Neural crest cell (in vitro differentiated cells): ENCODE data around the gene PLEKHN1. TPM values are rescaled to one million over a fixed set of nuclear protein-coding genes. Genes with fewer than 3 reads are reported as not detected.
"Not testable (repeated sequence)": the region's sequence is repeated elsewhere in the genome, so short reads cannot be mapped to it uniquely, and the experiment has no call there.

Experiments
- DNase-seq: peaks from one replicate; pipeline ENCODE4 v3.0.0; 2021; ENCODE audit warnings: low read depth, mixed read lengths, low spot score
- H3K27ac Mint-ChIP-seq: one replicate; pipeline ENCODE4 v1.8.0; 2021; ENCODE audit warnings: mild to moderate bottlenecking, mixed read lengths; ENCODE audit not compliant: unreplicated experiment
- H3K27me3 Mint-ChIP-seq: 2 replicates; pipeline ENCODE4 v1.8.0; 2021; ENCODE audit warnings: low read depth, mild to moderate bottlenecking, mixed read lengths
- H3K36me3 Mint-ChIP-seq: 2 replicates; pipeline ENCODE4 v1.8.0; 2021; ENCODE audit warnings: low read depth, mild to moderate bottlenecking, mixed read lengths
- H3K4me1 Mint-ChIP-seq: 2 replicates; pipeline ENCODE4 v1.8.0; 2021; ENCODE audit warnings: mixed read lengths
- H3K4me3 Mint-ChIP-seq: one replicate; pipeline ENCODE4 v1.8.0; 2021; ENCODE audit warnings: mild to moderate bottlenecking, mixed read lengths
- H3K9me3 Mint-ChIP-seq: 2 replicates; pipeline ENCODE4 v1.8.0; 2021; ENCODE audit warnings: mixed read lengths
- total RNA-seq: library from RNA; stranded (reverse); gene quantifications from 2 replicates; pipeline ENCODE4 v1.2.1, GENCODE V29; 2021
- TF ChIP-seq, protein P1 (sequence below): fragments of 200-600 bp; sonication (generic); conservative IDR thresholded peaks from 2 replicates; pipeline ENCODE4 v1.5.0; 2021; ENCODE audit warnings: antibody characterized with exemption, mild to moderate bottlenecking

The PLEKHN1 gene
- total RNA-seq, 1 donor from 2014 or later, result not detected

GRCh38 chr1:985126-985525 lies 18.8 kb downstream of the PLEKHN1 start:
- Mint-ChIP-seq H3K4me3 (no peak overlapping the region), H3K36me3 (peaks cover 3% of the 10 kb centered on the region), H3K9me3 (no peaks in the 10 kb centered on the region), H3K27ac (no peak overlapping the region), H3K27me3 (peaks cover 58% of the 10 kb centered on the region), H3K4me1 (no peaks in the 10 kb centered on the region)
- DNase-seq, result no peak
- TF ChIP-seq, protein P1, sequence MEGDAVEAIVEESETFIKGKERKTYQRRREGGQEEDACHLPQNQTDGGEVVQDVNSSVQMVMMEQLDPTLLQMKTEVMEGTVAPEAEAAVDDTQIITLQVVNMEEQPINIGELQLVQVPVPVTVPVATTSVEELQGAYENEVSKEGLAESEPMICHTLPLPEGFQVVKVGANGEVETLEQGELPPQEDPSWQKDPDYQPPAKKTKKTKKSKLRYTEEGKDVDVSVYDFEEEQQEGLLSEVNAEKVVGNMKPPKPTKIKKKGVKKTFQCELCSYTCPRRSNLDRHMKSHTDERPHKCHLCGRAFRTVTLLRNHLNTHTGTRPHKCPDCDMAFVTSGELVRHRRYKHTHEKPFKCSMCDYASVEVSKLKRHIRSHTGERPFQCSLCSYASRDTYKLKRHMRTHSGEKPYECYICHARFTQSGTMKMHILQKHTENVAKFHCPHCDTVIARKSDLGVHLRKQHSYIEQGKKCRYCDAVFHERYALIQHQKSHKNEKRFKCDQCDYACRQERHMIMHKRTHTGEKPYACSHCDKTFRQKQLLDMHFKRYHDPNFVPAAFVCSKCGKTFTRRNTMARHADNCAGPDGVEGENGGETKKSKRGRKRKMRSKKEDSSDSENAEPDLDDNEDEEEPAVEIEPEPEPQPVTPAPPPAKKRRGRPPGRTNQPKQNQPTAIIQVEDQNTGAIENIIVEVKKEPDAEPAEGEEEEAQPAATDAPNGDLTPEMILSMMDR, result no peak

- peaks cover 69% of the 10 kb centered on the region for H3K27me3 Mint-ChIP-seq
- not testable (repeated sequence) for H3K4me3 Mint-ChIP-seq, DNase-seq, H3K36me3 Mint-ChIP-seq, H3K27ac Mint-ChIP-seq, H3K4me1 Mint-ChIP-seq, H3K9me3 Mint-ChIP-seq
Observed at GRCh38 chr1:988061-988460, 21.8 kb downstream of the PLEKHN1 start.

DNA sequence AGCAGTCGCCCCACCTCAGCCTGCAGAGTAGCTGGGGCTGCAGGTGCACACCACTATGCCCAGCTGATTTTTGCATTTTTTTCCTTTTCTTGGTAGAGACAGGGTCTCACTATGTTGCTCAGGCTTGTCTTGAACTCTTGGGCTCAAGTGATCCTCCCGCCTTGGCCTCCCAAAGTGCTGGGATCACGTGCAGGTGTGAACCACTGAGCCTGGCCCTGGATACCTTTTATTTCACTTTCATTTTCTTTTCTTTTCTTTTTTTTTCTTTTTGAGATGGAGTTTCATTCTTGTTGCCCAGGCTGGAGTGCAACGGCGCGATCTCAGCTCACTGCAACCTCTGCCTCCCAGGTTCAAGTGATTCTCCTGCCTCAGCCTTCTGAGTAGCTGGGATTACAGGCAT lies 25.0 kb downstream of the PLEKHN1 start:
- H3K9me3 Mint-ChIP-seq, H3K27ac Mint-ChIP-seq, DNase-seq, H3K36me3 Mint-ChIP-seq, H3K4me1 Mint-ChIP-seq, H3K4me3 Mint-ChIP-seq: not testable (repeated sequence)
- peaks cover 60% of the 10 kb centered on the region for H3K27me3 Mint-ChIP-seq

- no peak overlapping the region for H3K4me3 Mint-ChIP-seq
- H3K9me3 Mint-ChIP-seq, result peaks cover 3% of the 10 kb centered on the region
- TF ChIP-seq, protein P1, result no peak
- H3K4me1 Mint-ChIP-seq, result peaks cover 8% of the 10 kb centered on the region
- no peak for DNase-seq
- peaks cover 58% of the 10 kb centered on the region for H3K27me3 Mint-ChIP-seq
- peaks cover 6% of the 10 kb centered on the region for H3K36me3 Mint-ChIP-seq
- H3K27ac Mint-ChIP-seq, result no peak overlapping the region
Observed at GRCh38 chr1:991895-992294, 25.6 kb downstream of the PLEKHN1 start.

- H3K9me3 Mint-ChIP-seq, result peaks cover 3% of the 10 kb centered on the region
- H3K27me3 Mint-ChIP-seq, result peaks cover 61% of the 10 kb centered on the region
- H3K4me1 Mint-ChIP-seq, result peaks cover 8% of the 10 kb centered on the region
- H3K27ac Mint-ChIP-seq, result no peak overlapping the region
- H3K36me3 Mint-ChIP-seq, result peaks cover 6% of the 10 kb centered on the region
- no peak for DNase-seq
- TF ChIP-seq, protein P1, result no peak
- no peak overlapping the region for H3K4me3 Mint-ChIP-seq
Observed at GRCh38 chr1:992362-992761, 26.1 kb downstream of the PLEKHN1 start.

DNA sequence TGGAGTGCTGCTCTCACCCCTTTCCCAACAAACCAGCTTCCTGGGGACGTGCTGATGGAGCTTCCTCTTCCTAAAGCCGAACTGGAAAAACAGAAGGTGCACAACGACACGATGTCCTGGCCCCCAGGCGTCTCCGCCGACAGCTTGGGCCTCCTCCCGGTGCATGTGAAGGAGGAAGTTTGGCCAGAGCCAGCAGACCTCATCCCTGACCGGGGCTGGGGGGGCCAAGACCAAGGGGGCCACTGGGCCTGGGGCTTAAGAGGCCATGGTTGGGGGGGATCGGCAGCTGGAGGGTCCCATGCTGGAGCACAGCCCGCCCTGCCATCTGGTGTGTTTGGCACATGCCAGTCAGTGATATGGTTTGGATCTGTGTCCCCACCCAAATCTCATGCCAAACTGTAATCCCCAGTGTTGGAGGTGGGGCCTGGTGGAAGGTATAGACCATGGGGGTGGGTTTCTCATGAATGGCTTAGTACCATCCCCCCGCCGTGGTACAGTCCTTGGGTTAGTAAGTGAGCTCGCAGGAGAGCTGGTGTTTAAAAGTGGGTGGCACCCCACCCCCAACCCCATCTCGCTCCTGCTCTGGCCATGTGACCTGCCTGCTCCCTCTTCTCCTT lies 27.2 kb downstream of the PLEKHN1 start:
- H3K9me3 Mint-ChIP-seq, result peaks cover 3% of the 10 kb centered on the region

GRCh38 chr1:994546-994945 lies 28.3 kb downstream of the PLEKHN1 start:
- Mint-ChIP-seq H3K27me3 (peaks cover 50% of the 10 kb centered on the region), H3K4me3 (peak overlapping the region; percentile 72)
- H3K9me3 Mint-ChIP-seq, H3K4me1 Mint-ChIP-seq, H3K36me3 Mint-ChIP-seq, H3K27ac Mint-ChIP-seq, DNase-seq: not testable (repeated sequence)

More for the DNA sequence above, 27.2 kb downstream of the PLEKHN1 start:
- Mint-ChIP-seq H3K27me3 (peaks cover 56% of the 10 kb centered on the region), H3K27ac (no peak overlapping the region), H3K4me3 (no peak overlapping the region), H3K36me3 (peaks cover 6% of the 10 kb centered on the region), H3K4me1 (peaks cover 8% of the 10 kb centered on the region)
- TF ChIP-seq, protein P1, result no peak
- no peak for DNase-seq
